OCI-M1 (cell line): ENCODE results near the gene TRIOBP.
"Not testable (repeated sequence)": the region's sequence is repeated elsewhere in the genome, so short reads cannot be mapped to it uniquely, and the experiment has no call there.

Source experiments
- DNase-seq: peaks from one replicate; lab custom pipeline; 2025; lab: John Stamatoyannopoulos, UW

The TRIOBP gene

GRCh38 chr22:37690407-37690806, 6.4 kb upstream of the TRIOBP start:
- no peak for DNase-seq

GRCh38 chr22:37690901-37691504, 5.8 kb upstream of the TRIOBP start:
- DNase-seq, result no peak

DNA sequence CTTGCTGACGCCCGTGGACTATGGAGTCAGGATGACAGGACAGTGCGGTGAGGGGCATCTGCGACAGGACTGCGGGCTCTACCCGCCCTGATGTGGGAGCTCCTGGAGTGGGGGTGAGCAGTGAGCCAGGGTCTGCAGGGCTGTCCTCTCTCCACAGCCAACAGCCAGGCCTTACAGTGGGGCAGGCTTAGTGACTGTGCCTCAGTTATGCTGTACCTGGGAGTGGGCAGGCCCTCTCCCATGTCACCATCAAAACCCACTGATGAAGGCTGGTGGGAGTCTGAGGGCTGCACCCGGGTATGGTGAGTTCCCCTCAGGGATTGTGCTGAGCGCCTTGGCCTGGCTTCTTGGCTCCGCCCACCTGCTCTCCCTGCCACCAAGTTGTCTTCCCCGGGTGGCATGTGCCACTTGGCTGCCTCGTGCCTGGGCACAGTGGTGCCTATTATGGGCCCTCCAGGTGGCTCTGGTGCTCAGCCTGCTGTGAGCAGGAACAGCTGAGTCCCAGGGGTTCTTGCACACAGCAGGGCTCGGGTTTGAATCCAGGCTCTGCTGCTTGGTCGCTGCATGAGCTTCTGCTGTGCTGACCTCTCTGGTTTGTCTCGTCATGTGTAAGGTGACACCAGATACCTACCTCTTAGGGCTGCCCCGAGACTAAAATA, 4.1 kb upstream of the TRIOBP start:
- no peak for DNase-seq

GRCh38 chr22:37694131-37694530, 2.7 kb upstream of the TRIOBP start:
- not testable (repeated sequence) for DNase-seq

GRCh38 chr22:37696260-37696656, 590 bp upstream of the TRIOBP start:
- DNase-seq, result not testable (repeated sequence)

GRCh38 chr22:37697538-37697835, 639 bp downstream of the TRIOBP start:
- DNase-seq, result no peak

GRCh38 chr22:37701141-37701786, 4.4 kb downstream of the TRIOBP start:
- DNase-seq, result peak; percentile 18

- DNase-seq, result no peak
Observed at GRCh38 chr22:37703906-37704305, 7.1 kb downstream of the TRIOBP start.

DNA sequence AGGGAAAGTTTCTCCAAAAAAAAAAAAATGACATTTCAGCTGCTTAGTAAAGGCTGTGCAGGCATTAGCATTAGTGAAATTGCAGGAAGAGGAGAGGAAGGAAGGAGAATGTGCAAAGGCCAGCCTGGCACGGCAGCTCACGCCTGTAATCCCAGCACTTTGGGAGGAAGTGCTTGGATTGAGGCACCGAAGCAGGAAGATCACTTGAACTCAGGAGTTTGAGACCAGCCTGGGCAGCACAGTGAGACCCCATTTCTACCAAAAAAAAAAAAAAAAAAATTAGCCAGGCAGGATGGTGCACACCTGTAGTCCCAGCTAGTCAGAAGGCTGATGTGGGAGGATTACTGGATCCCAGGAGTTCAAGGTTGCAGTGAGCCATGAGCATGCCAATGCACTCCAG, 7.8 kb downstream of the TRIOBP start:
- no peak for DNase-seq

GRCh38 chr22:37705205-37705604, 8.4 kb downstream of the TRIOBP start:
- DNase-seq, result no peak

DNA sequence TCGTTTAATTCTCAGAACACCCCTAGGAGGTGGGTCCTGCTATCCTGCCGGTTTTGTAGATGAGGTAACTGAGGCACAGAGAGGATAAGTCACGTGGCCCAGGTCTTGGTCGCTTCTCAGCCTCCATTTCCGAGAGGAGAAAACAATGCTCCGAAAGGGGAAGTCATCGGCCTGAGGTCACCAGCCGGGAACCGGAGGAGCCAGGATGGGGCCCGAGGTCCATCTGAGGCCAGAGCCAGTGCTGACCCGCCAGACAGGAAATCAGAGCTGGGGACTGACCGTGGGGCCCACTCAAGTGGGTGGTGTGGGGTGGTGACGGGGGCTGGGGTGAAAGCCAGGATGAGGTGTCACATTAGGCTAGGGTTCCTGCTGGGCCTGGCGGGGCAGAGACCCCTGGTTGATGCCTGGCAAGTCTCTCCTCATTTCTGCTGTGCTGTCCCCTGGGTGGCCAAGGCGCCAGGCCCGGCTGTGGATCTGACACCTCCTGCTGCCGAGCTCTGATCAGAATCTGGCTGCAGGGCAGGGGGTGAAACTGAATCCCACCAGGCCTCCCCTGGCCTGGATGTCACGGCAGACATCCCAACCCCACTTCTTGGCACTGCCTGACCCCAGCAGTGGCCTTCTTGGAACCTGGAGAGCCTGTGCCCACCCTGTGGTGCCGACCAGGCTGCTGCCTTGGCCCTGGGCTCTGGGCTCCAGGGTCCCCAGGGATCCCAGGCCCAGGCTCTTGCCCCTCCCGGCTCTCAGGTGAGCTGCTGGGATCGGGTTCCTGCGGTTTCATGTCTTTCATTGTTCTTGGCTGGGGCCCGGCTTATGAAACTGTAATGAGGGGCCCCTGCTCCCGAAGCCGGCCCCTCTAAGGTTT, 12.0 kb downstream of the TRIOBP start:
- DNase-seq, result no peak

- DNase-seq, result no peak
Observed at GRCh38 chr22:37709445-37709765, 12.6 kb downstream of the TRIOBP start.

GRCh38 chr22:37710675-37711074, 13.8 kb downstream of the TRIOBP start:
- DNase-seq, result no peak

DNA sequence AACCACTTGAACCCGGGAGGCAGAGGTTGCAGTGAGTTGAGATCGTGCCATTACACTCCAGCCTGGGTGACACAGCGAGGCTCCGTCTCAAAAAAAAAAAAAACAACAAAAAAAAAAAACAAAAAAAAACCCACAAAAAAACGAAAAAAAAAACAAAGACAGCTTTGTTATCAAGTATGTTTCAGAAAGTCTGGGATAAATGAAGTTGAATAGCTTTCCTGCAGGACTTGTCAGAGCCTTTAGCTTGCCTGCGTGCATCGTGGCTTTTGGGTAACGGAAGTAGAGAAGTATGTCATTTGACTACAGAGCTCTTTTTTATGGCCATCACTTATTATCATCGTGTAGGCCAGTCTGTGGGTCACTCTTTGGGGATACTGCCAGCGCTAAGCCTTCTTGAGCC, 14.6 kb downstream of the TRIOBP start:
- DNase-seq, result no peak

DNA sequence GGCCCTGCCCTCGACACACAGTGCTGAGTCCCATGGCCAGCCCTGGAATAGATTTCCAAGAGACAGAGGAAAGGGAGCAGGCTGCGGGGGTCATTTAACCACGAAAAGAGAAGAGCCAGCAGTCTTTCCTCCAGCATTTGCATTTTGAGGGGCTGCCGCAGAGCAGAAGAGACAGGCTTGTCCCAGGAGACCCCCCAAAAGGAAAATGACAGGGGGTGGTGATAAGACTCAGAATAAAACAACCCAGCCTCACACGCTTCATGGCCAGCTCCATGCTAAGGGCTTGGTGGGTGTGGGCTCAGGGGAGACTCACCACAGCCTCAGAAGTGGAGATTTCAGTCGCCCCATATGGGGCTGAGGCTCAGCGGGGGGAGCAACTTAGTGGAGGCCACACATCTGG, 16.9 kb downstream of the TRIOBP start:
- DNase-seq, result no peak

GRCh38 chr22:37714634-37715033, 17.8 kb downstream of the TRIOBP start:
- no peak for DNase-seq

GRCh38 chr22:37715760-37716159, 18.9 kb downstream of the TRIOBP start:
- DNase-seq, result no peak

DNA sequence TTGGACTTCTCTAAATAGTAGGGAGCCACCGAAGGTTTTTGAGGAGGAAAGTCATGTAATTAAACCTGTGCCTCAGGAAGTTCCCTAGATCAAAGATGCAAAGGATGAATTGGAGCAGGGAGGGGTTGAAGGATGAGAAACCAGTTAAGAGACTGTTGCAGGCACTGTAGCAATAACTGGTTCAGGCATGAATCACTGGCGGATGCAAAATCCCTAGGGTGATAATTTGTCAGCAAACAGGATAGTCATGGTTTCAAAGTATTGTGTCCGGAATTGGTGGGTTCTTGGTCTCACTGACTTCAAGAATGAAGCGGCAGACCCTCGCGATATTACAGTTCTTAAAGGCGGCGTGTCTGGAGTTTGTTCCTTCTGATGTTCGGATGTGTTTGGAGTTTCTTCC, 19.9 kb downstream of the TRIOBP start:
- DNase-seq, result no peak

DNA sequence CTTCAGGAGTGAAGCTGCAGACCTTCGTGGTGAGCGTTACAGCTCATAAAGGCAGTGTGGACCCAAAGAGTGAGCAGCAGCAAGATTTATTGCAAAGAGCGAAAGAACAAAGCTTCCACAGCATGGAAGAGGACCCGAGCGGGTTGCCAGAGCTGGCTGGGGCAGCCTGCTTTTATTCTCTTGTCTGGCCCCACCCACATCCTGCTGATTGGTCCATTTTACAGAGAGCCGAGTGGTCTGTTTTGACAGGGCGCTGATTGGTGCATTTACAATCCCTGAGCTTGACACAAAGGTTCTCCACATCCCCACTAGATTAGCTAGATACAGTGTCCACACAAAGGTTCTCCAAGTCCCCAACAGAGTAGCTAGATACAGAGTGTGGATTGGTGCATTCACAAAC, 20.4 kb downstream of the TRIOBP start:
- DNase-seq, result not testable (repeated sequence)

DNA sequence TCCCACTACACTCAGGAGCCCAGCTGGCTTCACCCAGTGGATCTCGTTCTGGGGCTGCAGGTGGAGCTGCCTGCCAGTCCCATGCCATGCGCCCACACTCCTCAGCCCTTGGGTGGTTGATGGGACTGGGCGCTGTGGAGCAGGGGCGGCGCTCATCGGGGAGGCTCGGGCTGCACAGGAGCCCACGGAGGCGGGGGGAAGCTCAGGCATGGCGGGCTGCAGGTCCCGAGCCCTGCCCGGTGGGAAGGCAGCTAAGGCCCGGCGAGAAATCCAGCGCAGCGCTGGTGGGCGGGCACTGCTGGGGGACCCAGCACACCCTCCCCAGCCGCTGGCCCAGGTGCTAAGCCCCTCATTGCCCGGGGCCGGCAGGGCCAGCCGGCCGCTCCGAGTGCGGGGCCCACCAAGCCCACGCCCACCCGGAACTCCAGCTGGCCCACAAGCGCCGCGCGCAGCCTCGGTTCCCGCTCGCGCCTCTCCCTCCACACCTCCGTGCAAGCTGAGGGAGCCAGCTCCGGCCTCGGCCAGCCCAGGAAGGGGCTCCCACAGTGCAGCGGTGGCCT, 21.0 kb downstream of the TRIOBP start:
- not testable (repeated sequence) for DNase-seq

DNA sequence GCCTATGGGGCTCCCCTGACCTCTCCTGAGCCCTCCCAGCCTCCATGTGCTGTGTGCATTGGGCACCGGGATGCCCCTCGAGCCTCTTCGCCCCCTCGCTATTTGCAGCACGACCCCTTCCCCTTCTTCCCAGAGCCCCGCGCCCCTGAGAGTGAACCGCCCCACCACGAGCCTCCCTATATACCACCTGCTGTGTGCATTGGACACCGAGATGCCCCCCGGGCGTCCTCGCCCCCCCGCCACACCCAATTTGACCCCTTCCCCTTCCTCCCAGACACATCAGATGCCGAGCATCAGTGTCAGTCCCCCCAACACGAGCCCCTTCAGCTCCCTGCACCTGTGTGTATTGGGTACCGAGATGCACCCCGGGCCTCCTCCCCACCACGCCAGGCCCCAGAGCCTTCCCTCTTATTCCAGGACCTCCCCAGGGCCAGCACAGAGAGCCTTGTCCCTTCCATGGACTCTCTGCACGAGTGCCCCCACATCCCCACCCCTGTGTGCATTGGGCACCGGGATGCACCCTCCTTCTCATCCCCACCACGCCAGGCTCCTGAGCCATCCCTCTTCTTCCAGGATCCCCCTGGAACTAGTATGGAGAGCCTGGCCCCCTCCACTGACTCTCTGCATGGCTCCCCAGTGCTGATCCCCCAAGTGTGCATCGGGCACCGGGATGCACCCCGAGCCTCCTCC, 28.8 kb downstream of the TRIOBP start:
- no peak for DNase-seq
